NCI-H2107 treated with DMSO at 0.1 percent for 48 hours (cell line): Measurements from ENCODE around the gene MISP.
A peak's percentile ranks its signal among the peaks of the same experiment; 100 is the strongest.

ENCODE experiments used
- DNase-seq: peaks from one replicate; lab custom pipeline; 2025; ENCODE audit not compliant: unreplicated experiment; lab: John Stamatoyannopoulos, UW

MISP gene

GRCh38 chr19:795691-796581 is 45.0 kb downstream of the MISP start:
- no peak for DNase-seq

DNA sequence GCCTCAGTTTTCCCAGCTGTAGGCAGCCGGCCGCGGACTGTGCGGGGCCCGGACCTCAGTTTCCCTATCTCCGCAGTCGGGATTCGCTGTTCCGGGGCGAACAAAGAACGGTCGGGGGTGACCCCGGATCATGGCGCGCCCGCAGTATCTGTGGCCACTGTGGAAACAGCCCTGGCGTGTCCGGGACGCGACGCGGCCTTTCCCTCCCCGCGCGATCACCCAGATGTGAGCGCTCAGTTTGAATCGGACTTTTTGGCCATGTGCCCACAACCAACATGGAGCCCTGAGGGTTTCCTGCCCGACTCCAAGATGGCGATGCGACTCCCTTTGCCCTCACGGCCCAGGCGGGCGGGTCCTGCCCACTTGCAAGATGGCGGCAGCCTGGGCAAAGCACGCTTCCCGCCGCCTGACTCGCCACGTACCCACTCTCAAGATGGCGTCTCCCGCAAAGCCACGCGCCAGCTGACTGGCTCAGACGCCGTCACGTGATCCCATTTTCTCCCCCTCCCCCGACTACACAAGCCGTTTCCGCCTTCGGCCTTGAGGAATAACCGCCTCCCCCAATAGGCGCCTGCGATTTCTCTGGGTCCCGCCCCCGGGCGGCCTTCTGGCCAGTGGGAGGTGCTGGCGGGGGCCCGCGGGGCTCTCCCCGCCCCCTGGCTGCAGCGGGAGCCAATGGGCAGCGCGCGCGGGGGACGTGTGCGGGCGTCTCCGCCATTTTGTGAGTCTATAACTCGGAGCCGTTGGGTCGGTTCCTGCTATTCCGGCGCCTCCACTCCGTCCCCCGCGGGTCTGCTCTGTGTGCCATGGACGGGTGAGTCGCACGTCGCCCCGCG is 46.0 kb downstream of the MISP start, which contains the start of gene PTBP1:
TSS of gene PTBP1 (plus strand) at position 761 of the 836 bp plus-strand sequence. CDS start at position 807, 46 bp downstream.
- DNase-seq = peak; percentile 98

DNA sequence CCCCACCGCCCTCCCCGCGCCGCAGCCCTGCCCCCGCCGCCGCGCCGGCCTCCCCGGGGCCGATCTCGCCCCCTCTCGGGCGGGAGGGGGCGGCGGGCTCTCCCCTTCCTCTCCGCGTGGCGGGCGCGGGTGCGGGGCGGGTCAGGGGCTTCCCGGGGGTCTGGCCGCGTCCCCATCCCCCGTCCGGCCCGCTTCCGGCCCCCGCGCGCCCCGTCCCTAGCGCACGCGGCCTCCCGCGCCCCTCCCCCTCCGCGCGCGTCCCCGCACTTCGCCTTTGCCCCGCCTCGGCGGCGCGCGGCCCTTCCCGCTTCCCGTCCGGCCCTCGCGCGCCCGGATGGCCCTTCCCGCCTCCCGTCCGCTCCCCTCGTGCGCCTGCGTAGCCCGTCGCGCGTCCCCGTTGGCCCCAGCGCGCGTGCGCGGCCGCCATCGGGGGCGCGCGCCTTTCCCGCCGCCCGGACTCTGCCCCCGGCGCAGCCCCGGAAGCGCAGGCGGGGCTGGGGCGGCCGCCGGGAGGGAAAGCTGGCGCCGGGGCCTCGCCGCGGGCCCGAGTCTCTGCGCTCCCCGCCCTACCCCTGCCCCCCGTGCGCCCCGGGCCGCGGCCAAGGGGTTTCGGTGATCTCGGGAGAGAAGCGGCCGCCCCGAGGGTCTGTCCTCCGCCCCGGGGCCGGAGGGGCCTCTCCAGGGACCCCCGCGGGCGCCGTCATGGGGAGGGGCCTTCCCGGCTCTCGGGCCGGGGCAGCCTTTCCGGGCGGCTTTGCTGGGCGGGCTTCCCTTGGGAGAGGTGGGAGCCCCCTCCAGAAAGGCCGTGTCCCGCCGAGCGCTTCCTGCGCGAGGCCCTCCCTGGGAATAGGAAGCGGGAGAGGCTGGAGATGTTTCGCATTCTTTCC is 46.9 kb downstream of the MISP start:
- peak; percentile 11 for DNase-seq

DNA sequence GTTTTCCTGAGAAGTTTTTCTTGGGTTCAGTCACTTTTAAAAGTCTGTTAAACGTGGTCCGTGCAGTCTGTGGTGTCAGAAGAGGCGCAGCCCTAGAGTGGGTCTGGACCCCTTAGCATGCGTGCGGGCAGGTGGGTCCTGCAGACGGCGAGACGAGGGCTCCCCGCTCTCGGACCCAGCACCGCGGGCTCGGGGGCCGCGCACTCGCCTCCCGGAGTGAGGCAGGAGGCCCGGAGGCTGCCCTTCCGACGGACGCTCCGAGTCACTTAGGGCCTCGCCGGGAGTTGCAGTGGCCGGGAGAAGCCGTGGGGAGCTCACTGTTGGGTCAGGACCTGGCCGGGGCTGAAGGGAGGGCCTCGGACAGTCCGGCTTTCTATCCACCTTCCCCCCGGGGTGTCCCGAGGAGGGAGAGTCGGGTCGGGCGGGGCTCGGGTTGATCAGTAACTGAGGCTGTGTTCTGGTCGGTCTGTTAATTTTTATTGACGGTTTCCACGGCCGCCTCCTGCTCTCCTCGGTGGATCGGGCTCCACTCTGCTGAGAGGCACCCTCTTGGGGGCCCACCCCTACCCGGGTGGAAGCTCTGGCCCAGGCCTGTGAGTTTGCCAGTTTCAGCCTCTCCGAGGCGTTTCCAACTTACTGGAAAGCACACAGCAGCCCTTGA is 47.6 kb downstream of the MISP start:
- no peak for DNase-seq

DNA sequence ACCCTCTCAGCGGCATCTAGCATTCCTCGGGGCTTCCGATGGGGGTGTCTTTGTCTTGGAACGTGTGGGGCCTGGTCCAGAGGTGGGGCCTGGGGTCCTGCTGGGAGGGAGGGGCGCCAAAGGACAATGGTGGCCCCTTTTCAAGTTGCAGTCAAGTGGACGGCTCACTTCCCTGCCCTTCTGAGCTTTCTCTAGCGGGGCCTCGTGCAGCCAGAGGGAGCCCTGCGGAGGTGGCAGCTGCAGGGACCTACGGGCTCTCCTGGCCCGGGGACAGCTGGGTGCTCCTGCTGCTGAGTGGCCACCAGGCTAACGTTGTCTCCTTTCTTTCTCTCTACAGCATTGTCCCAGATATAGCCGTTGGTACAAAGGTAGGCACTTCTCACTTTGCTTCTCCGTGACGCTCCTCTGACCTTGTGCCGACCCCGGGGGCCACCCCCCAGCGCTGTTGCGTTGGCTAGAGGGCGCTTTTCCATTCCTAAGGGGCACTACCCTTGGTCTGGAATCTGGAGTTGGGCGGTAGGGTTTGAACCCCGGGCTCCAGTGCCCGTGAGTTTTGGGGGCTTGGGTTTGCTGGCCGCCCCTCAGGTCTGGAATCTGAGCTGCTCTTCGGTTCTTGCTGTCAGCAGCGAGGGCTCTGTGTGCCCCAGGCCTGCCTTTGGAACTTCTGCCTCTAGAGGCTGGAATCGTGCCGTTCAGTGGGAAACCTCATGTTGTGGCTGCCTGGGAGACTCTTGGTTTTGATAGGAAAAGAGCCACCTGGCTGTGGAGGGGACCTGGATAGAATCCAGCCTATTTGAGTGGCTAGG is 48.4 kb downstream of the MISP start:
- peak; percentile 22 for DNase-seq

DNA sequence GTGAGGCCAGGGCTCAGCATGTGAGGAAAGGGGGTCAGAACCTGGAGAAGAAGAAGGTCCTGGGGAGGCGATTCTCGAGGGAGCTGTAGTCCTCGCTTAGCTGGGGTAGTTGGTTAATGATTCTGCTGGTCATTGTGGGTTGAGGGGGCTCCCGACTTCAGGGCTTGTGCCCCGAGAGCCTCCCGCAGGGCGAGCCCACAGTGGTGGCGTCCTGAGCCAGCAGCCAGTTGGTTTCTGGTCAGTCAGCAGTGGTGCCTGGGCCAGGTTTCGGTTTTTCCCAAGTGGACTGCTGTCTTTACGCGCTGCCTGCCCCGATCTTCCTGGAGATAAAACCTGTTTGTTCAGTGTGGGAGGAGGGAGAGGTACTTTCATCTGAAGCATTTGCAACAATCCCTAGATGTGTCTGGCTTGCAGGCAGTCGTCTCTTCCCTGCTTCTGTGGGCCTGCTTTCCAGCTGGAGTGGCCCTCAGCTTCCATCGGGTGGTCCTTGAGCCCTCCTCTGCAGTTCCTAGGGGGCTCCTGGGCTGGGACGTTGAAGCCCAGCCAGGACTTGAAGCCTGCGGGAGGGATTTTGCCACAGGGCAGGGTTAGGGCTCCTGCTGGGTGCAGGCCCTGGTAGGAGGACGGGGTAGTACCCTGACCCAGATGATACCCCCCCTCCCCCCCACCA is 49.6 kb downstream of the MISP start:
- no peak for DNase-seq

DNA sequence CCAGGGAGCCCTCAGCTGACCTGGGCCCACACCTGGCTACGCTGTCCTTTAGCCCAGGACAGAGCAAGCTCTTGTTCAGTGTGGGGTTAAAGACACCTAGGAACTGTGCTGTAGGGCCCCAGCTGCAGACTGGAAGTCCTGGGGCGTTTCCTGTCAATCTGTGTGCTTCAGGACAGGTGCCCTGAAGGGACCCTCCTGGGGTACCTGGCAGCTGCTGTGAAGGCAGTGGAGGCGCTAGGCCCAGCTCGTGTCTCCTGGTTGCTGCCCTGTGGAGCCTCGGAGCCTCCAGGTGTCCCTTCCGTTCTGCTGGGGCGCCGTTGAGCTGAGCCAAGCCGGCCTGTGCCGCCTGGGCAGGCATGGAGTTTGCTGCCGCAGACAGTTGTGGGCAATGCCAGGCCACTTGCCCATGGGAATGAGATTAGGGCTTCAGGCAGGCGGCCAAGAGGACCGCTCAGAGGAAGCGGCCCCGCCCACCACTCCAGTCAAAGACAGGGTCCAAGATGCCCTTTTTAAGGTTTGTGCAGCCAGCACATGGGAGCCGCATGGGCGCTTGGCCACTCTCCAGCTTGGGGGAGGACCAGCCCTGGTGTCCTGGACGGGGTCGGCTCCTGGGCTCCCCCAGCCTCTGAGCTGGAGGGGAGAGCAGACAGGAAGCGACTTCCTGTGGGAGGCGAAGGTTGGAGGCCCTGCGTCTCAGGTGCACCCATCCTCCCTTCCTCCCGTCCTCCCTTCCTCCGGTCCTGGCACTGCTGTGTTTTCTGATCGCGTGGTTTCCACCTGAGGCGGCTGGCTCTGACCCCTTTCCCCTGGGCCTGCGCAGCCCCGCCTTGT is 50.3 kb downstream of the MISP start:
- peak; percentile 4 for DNase-seq

DNA sequence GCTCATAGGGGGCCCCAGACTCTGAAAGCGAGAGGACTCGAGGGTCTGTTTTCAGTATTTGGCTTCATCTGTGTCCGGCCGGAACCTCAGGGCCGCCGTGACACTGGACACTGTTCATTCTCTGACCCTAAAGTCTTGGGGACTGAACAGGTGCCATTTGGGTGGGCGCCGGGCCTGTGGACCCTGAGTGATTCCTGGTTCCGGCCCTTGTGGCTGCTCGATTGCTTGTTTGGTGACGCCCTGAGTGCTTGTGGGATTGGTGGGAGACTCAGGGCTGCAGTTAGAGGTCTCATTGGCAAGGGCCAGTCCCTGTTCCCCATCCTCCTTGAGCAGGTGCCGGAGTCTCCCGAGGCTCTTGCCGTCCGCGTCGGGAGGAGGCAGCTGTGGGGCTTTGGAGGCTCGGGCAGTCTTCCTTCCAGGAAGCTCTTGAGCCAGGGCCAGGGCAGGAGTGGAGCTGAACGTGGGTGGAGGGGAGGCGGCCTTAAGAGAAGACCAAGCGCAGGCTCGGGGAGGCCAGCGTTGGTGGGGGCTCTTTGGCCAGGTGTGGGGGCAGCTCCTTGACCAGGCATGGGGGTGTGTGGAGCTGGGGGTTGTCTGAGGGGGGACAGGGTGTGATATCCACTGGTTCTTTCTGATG is 51.1 kb downstream of the MISP start:
- DNase-seq = no peak

DNA sequence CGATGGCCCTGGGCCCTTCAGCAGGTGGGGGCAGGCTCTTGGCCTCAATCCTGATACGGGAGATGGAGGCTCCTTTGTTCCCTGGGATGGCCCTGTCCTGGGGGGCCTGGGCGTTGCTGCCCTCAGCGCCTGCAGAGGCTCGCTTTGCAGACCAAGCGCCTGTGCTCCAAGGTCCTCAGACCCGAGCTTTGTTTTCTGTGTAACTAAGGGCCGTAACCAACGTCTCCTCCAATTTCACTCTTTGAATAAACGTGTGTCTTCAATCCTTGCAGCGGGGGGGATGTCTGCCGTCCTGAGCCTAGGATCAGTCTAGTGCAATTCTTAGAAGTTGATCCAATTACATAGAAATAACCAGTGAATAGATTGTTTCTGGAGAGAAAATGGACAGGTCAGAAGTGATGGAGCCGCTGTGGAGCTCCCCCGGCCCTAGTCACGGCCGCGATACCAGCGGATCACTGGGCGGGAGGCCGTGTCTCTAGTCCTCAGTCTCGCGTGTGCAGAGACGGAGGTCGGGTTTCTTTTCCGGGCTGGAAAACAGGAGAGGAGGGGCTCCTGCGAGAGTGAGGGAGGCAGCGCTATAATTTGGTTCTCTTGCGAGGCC is 51.7 kb downstream of the MISP start:
- DNase-seq = peak; percentile 40

DNA sequence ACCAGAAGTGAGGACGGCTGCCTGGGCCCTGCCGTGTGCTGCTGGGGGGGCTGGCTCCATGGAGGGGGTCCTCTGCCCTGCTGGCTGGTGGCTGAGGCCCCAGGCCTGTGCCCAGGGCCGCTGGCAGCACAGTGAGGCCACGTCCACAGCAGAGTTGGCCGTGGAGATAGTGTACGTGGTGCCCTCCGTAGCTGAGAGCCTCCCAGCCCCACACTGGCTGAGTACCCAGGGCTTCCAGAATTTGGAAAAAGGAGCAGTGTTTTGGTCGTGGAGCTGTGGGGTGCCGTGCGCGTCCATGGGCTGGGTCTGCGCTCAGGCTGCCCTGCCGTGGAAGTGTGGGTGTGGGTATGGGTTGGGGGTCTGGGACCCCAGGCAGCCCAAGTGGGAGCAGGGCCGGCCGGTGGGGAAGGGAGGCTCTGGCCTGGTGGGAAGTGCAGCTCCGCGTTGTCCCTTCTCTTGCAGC is 52.2 kb downstream of the MISP start:
- DNase-seq = no peak

DNA sequence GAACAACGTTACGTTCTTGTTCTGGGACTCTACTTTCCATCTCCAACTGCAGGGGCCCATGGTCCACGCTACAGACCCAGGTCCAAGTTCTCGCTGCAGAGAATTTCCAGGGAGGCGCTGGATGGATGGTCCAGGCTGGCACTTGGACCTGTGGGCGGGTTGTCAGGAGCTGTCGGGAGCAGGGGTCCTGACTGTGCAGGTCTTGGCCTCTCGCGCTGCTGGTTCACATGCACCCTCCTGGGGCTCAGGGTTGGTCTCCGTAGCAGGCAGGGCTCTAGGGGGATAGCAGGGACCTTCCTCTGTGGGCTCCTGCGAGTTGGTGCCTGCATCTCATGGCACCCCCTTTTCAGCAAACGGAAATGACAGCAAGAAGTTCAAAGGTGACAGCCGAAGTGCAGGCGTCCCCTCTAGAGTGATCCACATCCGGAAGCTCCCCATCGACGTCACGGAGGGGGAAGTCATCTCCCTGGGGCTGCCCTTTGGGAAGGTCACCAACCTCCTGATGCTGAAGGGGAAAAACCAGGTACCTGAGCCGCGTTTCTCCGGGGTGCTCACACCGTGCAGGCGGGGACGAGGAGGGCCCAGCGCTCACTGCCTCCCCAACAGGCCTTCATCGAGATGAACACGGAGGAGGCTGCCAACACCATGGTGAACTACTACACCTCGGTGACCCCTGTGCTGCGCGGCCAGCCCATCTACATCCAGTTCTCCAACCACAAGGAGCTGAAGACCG is 52.9 kb downstream of the MISP start:
- DNase-seq = no peak

GRCh38 chr19:804419-805165 is 53.7 kb downstream of the MISP start:
- no peak for DNase-seq

GRCh38 chr19:805166-805551 is 54.2 kb downstream of the MISP start:
- no peak for DNase-seq

GRCh38 chr19:805600-806550 is 55.0 kb downstream of the MISP start:
- no peak for DNase-seq
